ENCODE data around the gene NR3C2.

The NR3C2 gene

GRCh38 chr4:148375584-148375983, 66.6 kb downstream of the NR3C2 start:
- H3K4me3 ChIP-seq (ENCODE audit: low read length), result no peak overlapping the region
- DNase-seq (ENCODE audit: low read depth), result no peak
- no peak for TF ChIP-seq CTCF (conservative IDR thresholded peaks at IDR 0.05; ENCODE audit: low read depth, low read length)

DNA sequence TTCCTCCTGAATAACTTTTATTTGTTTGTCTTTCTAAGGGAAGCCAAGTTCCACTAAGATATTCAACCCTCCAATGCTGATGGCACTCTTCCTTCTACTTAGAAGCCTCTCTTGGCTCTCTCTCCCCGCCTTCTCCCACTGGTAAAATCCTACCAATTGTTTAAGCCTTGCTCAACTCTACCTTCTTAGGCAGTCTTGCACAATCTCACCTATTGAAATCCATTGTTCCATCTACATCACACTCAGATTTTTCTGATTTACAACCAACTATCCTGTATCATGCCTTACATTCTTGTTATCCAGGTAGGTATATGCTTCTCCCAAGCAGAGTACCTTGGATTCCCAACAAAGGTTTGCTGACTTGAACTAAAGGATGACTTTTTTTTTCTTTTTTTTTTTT, 69.1 kb downstream of the NR3C2 start:
- H3K4me3 ChIP-seq (ENCODE audit: low read length), result no peak overlapping the region
- no peak for DNase-seq (ENCODE audit: low read depth)
- no peak for TF ChIP-seq CTCF (conservative IDR thresholded peaks at IDR 0.05; ENCODE audit: low read depth, low read length)

- H3K4me3 ChIP-seq (ENCODE audit: low read length), result no peak overlapping the region
- no peak for DNase-seq (ENCODE audit: low read depth)
- no peak for TF ChIP-seq CTCF (conservative IDR thresholded peaks at IDR 0.05; ENCODE audit: low read depth, low read length)
Measured at GRCh38 chr4:148369919-148370318, 72.3 kb downstream of the NR3C2 start.

GRCh38 chr4:148367756-148368155, 74.5 kb downstream of the NR3C2 start:
- H3K4me3 ChIP-seq (ENCODE audit: low read length), result no peak overlapping the region
- no peak for DNase-seq (ENCODE audit: low read depth)
- no peak for TF ChIP-seq CTCF (conservative IDR thresholded peaks at IDR 0.05; ENCODE audit: low read depth, low read length)

GRCh38 chr4:148366251-148366650, 76.0 kb downstream of the NR3C2 start:
- TF ChIP-seq CTCF (conservative IDR thresholded peaks at IDR 0.05; ENCODE audit: low read depth, low read length), result no peak
- no peak overlapping the region for H3K4me3 ChIP-seq (ENCODE audit: low read length)
- DNase-seq (ENCODE audit: low read depth), result no peak

DNA sequence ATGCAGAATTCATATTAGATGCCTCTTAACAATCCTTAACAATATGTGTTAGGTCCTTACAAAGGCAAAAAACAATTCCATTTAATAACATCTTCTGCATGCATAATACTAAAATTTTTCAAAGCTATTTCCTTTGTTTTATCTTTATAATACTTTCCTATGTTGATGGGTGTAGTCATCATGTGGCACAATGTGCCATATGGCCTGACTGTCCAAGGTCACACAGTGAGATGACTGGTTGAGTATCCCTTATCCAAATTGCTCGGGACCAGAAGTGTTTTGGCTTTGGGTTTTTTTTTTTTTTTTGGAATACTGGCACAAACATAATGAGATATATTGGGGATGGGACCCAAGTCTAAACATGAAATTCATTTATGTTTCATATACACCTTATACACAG, 77.7 kb downstream of the NR3C2 start:
- TF ChIP-seq CTCF (conservative IDR thresholded peaks at IDR 0.05; ENCODE audit: low read depth, low read length), result no peak
- DNase-seq (ENCODE audit: low read depth), result no peak
- no peak overlapping the region for H3K4me3 ChIP-seq (ENCODE audit: low read length)

DNA sequence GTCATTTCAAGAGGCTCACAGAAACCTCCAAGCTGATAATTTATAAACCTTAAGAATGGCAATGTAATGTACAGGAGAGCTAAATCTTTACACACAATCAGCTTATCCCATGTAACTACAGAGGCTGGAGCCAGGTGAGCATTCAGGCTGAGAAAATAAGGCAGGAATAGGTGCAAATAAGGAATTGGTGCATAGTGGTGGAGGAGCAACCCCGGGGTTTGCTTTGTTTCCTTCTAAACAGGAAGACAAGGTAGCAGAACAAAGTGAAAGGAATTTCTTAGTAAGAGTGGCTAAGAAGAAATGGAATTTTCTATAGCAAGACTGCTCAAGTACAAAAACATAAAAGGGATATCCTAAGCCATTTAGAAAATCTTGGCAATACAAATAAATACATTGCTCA, 82.4 kb downstream of the NR3C2 start:
- DNase-seq (ENCODE audit: low read depth), result no peak
- no peak for TF ChIP-seq CTCF (conservative IDR thresholded peaks at IDR 0.05; ENCODE audit: low read depth, low read length)
- H3K4me3 ChIP-seq (ENCODE audit: low read length), result no peak overlapping the region
